ENCODE measurements around the gene ZNF92.

DNA sequence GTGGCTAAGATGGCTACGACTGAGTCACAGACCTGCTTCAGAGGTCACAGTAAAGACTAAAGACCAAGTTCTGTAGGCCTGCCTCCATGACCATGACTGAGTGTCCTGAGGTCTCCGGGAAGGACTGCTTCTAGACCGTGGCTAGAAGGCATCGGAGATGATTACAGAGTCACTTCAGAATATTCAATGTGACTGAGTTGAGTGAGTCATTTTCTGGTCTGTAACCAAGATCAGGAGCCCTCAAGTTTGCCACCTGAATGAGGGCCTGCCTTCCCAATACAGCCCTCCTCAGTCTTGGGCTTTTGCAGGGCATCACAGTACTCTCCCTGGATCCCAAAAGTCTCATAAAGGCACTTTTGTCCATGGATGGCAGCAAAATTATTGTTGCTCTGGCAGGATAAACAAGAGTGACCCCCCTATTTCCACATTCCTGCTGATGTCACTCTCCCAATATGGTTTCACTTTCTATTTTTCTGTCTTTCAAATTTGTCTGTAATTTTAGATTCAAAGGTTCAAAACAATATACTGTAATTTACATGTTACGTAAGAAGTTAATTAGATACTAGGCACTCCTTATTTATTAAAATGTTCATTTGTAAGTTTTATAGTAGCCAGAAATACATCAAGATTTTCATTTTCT, 47.7 kb upstream of the ZNF92 start:
- TF ChIP-seq POLR2AphosphoS5 (IDR thresholded peaks at IDR 0.05; ENCODE audit: low read depth, low read length) (no peak), POLR2A (IDR thresholded peaks at IDR 0.05; ENCODE audit: low read depth, low read length) (no peak), TAF1 (IDR thresholded peaks at IDR 0.05; ENCODE audit: borderline replicate concordance, low read depth, low read length) (no peak)
